Left lung (tissue), 10 donors: ENCODE measurements around the gene ICAM3. TPM values are rescaled to one million over a fixed set of nuclear protein-coding genes. Genes with fewer than 3 reads are reported as not detected.

ENCODE experiments used
- ATAC-seq: fragments of 200-7000 bp; cut with Tn5 transposase; one replicate; pipeline ENCODE4 v1.9.1; 2020; ENCODE audit warnings: moderate library complexity
- DNase-seq, 4 donors: peaks; one replicate each; pipeline ENCODE4 v3.0.0-alpha.2; 2013 to 2020
- H3K27ac ChIP-seq, 2 donors: fragments of 200-600 bp; sonication (generic) in 1 of 2; one replicate each; pipeline versions ENCODE4 v1.5.0 to v1.8.0; 2020 to 2021
- H3K27me3 ChIP-seq, 2 donors: fragments of 200-600 bp; sonication (generic) in 1 of 2; one replicate each; pipeline versions ENCODE4 v1.5.0 to v1.8.0; 2020 to 2021
- H3K36me3 ChIP-seq, 2 donors: fragments of 200-600 bp; sonication (generic) in 1 of 2; one replicate each; pipeline versions ENCODE4 v1.5.0 to v1.8.0; 2020 to 2021
- H3K4me1 ChIP-seq, 2 donors: fragments of 200-600 bp; one replicate each; pipeline ENCODE4 v1.8.0; 2021
- H3K4me3 ChIP-seq, 2 donors: fragments of 200-600 bp; sonication (generic) in 1 of 2; one replicate each; pipeline versions ENCODE4 v1.5.0 to v1.8.0; 2020 to 2021; ENCODE audit warnings: mild to moderate bottlenecking in 1 of 2
- H3K9me3 ChIP-seq, 2 donors: fragments of 200-600 bp; sonication (generic) in 1 of 2; one replicate each; pipeline versions ENCODE4 v1.5.0 to v1.8.0; 2020 to 2021
- intact Hi-C, 2 donors: fragments of 100-400 bp; cut with DNase I; formaldehyde crosslinking; loops; one replicate each; pipeline versions ENCODE4 v1.11.2 to v1.14.2; 2022
- polyA plus RNA-seq, 6 donors: library from polyadenylated mRNA; unstranded; fragments of 120-200 nt; gene quantifications; one replicate each; pipeline ENCODE4 v1.2.1, GENCODE V29; 2013; ENCODE audit not compliant: insufficient read length in 6 of 6
- total RNA-seq, 2 donors: library from RNA; stranded (reverse); fragmentation: NEBNext Ultra II Directional; extraction: Animal tissue kit (Norgen Biotek cat#: 25700); gene quantifications; one replicate each; pipeline ENCODE4 v1.2.1, GENCODE V29; 2021
- TF ChIP-seq, protein P1 (sequence below), 2 donors: fragments of 200-600 bp; sonication (generic) in 1 of 2; IDR thresholded peaks; one replicate each; pipeline versions ENCODE4 v1.5.0 to v1.8.0; 2021; ENCODE audit warnings: antibody characterized with exemption in 2 of 2
- donor health status: DM: no; HTN: yes; CAD: no.
- donor health status: DM: no; HTN: no; CAD: no.

Gene ICAM3
- total and polyA plus RNA-seq, 8 donors, result 8.8 to 44.8 (median 11.7) TPM

DNA sequence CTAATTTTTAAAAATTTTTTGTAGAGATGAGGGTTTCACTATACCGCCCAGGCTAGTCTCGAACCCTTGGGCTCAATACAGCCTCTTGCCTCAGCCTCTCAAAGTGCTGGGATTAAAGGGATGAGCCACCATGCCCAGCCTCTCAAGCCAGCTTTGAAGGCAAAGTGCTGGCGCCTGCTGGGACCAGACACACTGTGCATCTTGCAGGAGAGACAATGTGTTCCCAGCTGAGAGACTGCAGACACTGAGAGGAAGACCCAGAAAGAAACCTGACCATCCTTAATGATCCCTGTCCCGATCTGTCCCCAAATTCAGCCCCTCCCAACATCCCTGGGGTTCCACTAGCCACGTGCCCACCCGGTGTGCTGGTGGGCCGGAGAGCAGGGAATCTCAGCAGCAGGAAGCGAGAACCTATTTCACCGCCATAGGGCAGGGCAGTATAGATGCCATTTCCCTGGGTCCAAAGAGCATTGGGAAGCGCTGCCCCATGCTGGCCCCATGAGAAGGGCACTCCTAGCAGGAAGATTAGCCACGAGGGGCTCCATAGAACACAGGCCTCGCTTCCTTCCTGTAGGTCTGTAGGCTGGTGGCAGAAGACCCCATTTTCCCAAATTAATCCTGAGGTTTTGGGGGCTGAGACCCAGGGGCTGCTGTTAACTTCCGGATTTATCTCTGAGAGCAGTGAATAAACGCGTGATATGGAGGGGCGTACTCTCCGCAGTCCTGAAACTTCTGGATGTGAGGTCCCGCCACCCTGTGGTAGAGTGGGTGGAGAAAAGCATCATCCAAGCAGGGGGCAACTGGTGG is 7.1 kb downstream of the ICAM3 start:
- intact Hi-C loops, result no loop called here
- ATAC-seq, result no peak

DNA sequence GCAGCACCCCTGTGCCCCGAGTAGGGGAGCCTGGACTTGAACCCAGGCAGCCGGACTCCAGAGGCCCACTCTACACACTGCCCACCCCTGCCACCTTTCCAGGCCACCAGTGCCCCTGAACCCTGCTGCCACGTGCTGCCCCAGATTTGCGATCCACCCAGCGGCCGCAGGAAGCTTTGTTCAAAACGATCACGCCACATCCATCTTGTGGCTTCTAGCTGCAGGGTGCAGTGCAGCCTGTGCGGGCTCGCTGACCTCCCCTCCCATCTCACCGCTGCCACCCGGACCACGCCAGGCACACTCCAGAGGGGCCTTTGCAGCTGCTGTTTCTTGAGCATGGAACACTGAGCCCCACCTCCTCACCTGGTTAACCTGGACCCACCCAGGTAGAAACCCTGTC is 9.9 kb downstream of the ICAM3 start:
- H3K27me3 ChIP-seq, result no peaks in the 10 kb centered on the region
- intact Hi-C loops, result no loop called here
- H3K36me3 ChIP-seq, result peaks cover 0 to 63% of the 10 kb centered on the region in 2 donors
- ATAC-seq (no peak), DNase-seq (no peak)
- H3K27ac ChIP-seq, result no peak overlapping the region
- H3K9me3 ChIP-seq, result no peaks in the 10 kb centered on the region
- no peak overlapping the region for H3K4me3 ChIP-seq
- H3K4me1 ChIP-seq, result peaks cover 10 to 26% of the 10 kb centered on the region in 2 donors
- TF ChIP-seq, protein P1, sequence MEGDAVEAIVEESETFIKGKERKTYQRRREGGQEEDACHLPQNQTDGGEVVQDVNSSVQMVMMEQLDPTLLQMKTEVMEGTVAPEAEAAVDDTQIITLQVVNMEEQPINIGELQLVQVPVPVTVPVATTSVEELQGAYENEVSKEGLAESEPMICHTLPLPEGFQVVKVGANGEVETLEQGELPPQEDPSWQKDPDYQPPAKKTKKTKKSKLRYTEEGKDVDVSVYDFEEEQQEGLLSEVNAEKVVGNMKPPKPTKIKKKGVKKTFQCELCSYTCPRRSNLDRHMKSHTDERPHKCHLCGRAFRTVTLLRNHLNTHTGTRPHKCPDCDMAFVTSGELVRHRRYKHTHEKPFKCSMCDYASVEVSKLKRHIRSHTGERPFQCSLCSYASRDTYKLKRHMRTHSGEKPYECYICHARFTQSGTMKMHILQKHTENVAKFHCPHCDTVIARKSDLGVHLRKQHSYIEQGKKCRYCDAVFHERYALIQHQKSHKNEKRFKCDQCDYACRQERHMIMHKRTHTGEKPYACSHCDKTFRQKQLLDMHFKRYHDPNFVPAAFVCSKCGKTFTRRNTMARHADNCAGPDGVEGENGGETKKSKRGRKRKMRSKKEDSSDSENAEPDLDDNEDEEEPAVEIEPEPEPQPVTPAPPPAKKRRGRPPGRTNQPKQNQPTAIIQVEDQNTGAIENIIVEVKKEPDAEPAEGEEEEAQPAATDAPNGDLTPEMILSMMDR (IDR thresholded peaks at IDR 0.05), result no peak

More for the DNA sequence above, 7.1 kb downstream of the ICAM3 start:
- TF ChIP-seq, protein P1 (IDR thresholded peaks at IDR 0.05), result no peak
- Histone ChIP-seq H3K4me3 (peak overlapping the region; percentile 71 to 82), H3K36me3 (peaks cover 0 to 44% of the 10 kb centered on the region in 2 donors), H3K27me3 (no peaks in the 10 kb centered on the region), H3K27ac (peak overlapping the region; percentile 87), H3K9me3 (no peaks in the 10 kb centered on the region), H3K4me1 (peaks cover 10 to 47% of the 10 kb centered on the region in 2 donors)
- DNase-seq, result no peak

DNA sequence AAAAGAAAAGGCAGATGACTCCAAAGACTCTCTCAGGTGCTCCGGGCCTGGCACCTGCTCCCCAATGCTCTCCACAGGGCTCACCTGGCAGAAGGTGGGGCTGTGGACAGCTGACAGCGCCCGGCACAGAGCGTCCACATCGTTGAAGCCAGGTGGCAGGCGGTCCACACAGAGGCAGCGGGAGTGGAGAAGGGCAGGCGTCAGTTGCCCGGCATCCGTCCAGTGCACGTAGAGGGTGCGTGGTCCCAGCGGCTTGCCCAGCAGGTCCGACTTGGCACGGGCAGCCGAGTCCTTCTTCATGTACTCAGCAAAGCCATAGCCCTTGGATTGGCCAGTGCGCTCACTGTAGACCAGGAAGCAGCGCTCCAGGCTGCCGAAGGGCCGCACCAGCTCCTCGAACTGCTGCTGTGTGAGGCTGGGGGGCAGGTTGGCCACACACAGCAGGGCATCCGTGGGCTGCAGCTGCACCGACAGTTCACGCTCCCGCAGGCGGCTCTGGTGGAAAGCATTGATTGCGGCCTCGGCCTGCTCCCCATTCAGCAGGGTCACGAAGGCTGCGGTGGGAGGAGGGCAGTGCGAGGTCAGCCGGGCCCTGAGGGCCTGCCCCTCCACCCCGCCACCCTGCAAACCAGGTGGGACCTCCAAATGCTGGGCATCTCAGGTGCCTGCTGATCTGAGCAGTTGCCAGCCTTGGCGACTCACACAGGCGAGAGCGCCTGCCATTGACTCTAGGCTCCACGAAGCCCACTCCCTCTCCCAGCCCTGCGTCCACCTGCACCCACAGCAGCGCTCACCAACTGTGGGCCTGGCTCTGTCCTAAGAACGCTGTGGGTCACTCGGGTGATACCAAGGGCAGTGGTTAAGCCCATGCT is 10.6 kb downstream of the ICAM3 start:
- intact Hi-C loops, result no loop called here
- no peaks in the 10 kb centered on the region for H3K27me3 ChIP-seq
- ATAC-seq (no peak), DNase-seq (no peak)
- H3K9me3 ChIP-seq, result no peaks in the 10 kb centered on the region
- TF ChIP-seq, protein P1 (IDR thresholded peaks at IDR 0.05), result no peak
- H3K36me3 ChIP-seq, result peaks cover 3 to 70% of the 10 kb centered on the region in 2 donors
- peaks cover 9 to 19% of the 10 kb centered on the region in 2 donors for H3K4me1 ChIP-seq
- H3K27ac ChIP-seq, result no peak overlapping the region
- H3K4me3 ChIP-seq, result no peak overlapping the region

GRCh38 chr19:10327793-10328192 is 11.6 kb downstream of the ICAM3 start:
- intact Hi-C loops, result no loop called here
- TF ChIP-seq, protein P1 (IDR thresholded peaks at IDR 0.05), result no peak
- no peak for DNase-seq
- peaks cover 3 to 80% of the 10 kb centered on the region in 2 donors for H3K36me3 ChIP-seq
- H3K4me1 ChIP-seq, result peaks cover 8 to 15% of the 10 kb centered on the region in 2 donors
- no peak overlapping the region for H3K27ac ChIP-seq
- H3K4me3 ChIP-seq, result no peak overlapping the region
- no peaks in the 10 kb centered on the region for H3K9me3 ChIP-seq
- ATAC-seq, result no peak
- no peaks in the 10 kb centered on the region for H3K27me3 ChIP-seq

DNA sequence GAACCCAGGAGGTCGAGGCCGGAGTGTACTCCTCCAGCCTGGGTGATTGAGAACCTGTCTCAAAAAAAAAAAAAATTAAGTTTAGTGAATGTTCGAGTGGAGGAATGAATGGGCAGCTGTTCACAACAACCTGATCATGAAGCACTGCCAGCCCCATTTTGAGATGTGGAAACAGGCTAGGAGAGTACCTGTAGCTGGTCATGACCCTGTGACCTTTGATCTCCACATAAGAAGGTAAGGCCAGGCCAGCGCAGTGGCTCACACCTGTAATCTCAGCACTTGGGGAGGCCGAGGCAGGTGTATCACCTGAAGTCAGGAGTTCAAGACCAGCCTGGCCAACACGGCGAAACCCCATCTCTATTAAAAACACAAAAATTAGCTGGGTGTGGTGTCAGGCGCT is 13.7 kb downstream of the ICAM3 start:
- Histone ChIP-seq H3K9me3 (no peaks in the 10 kb centered on the region), H3K27ac (no peak overlapping the region), H3K27me3 (no peaks in the 10 kb centered on the region), H3K4me3 (no peak overlapping the region), H3K4me1 (no peaks in the 10 kb centered on the region), H3K36me3 (peaks cover 3 to 100% of the 10 kb centered on the region in 2 donors)
- ATAC-seq (no peak), DNase-seq (no peak)
- TF ChIP-seq, protein P1 (IDR thresholded peaks at IDR 0.05), result no peak
- intact Hi-C loops, result no loop called here
